Hematopoietic multipotent progenitor cell treated with erythropoietin and hydrocortisone succinate and interleukin-3 and kit ligand, for 15 days (in vitro differentiated cells): Measurements from ENCODE around the gene MYADML2.

Experiments
- DNase-seq: peaks from one replicate; pipeline ENCODE4 v3.0.0-alpha.2; 2015; ENCODE audit warnings: low spot score

Gene MYADML2

DNA sequence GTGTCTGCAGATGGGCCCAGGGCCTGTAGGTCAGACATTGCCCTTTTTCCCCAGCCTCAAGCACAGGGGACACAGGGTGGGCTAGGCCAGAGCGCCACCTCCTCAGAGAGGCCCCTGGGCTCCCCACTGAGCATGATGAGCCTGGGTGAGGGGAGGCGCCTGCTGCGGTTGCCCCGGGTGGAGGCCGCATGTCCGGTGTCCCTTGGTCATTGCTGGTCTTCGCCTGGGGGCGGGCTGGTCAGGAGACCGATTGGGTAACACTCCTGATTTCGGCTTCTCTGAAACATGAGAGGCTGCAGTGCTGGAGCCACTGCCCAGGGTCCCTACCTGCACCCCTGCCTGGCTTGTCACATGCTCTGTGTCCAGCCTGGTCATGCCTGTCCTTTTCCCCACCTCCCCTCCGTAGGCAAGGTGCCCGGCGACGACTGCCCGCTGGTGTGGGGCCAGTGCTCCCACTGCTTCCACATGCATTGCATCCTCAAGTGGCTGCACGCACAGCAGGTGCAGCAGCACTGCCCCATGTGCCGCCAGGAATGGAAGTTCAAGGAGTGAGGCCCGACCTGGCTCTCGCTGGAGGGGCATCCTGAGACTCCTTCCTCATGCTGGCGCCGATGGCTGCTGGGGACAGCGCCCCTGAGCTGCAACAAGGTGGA, 47.4 kb downstream of the MYADML2 start:
- DNase-seq = no peak

DNA sequence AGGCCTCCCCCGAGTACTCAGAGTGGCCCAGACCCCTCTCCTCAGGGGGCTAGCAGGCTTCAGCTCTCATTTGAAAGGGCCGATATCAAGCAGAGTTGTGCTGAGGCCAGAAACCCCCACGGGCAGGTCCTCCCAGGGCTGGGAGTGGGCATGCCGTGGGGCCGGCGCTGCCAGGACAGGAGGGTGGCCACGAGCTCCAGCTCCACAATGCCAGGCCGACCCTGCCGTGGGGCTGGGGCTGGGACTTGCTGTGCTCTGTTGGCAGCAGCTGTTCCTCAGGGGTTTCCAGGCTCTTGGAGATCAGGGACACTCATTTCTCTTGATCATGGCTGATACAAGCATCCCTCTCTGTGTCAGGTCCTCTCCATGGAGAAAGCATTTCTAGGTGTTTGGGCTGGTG, 48.1 kb downstream of the MYADML2 start:
- DNase-seq = no peak

DNA sequence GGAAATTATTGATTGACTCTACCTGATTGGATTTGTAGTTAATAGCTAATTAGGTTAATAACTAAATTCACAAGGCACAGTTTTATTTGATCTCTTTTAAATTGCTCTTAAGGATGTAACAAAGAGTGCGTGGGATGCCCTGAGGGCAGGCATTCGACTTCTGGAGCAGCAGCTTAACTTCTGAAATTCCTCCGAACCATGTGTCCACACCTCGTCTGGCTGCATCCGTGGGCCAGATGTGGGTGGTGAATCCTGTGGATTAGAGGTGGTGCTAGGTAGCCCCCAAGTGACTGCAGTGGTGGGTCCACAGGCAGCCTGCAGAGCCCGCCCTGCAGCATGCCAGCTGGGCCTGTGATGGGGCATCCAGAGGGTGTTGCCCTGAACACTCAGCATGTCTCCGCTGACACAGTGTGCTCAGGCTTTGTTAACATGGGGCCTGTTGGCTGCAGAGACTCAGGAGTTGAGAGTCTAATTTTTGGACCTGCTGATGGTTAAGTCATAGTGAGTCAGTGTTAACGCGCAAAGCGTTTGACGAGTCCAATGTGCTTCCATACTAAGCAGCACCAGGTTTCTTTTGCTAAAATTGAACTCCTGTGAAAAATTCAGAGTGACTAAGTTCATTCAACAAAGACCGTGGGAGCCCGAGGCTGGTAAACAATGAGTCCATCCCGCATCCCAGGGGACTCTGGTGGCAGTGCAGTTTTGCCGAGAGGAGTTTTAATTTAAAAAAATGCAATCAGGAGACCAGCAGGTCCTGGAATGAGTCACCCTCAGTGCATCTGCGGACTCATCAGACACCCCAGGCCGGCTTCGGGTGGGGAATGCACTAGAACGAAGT, 48.8 kb downstream of the MYADML2 start:
- no peak for DNase-seq

DNA sequence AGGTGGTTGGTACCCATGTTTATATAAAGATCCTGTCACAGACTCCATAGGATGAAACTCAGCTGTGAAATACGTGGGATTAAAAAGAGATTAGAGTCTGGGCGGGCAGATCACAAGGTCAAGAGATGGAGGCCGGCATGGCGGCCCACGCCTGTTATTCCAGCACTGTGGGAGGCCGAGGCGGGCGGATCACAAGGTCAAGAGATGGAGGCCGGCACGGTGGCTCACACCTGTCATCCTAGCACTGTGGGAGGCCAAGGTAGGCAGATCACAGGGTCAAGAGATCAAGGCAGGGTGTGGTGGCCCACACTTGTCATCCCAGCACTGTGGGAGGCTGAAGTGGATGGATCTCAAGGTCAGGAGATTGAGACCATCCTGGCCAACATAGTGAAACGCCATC, 51.6 kb downstream of the MYADML2 start:
- DNase-seq = no peak

DNA sequence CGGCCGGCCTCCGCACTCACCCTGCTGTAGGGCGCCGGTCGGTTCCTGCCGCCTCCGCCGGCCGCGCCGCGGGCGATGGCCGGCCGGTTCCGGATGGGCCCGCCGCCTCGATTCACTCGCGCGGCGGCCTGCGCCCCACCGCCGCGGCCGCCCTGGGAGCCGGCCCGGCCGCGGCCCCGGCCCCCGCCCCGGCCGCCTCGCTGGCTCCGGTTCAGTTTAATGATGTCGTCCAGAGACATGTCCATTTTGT, 55.8 kb downstream of the MYADML2 start:
- DNase-seq = no peak

DNA sequence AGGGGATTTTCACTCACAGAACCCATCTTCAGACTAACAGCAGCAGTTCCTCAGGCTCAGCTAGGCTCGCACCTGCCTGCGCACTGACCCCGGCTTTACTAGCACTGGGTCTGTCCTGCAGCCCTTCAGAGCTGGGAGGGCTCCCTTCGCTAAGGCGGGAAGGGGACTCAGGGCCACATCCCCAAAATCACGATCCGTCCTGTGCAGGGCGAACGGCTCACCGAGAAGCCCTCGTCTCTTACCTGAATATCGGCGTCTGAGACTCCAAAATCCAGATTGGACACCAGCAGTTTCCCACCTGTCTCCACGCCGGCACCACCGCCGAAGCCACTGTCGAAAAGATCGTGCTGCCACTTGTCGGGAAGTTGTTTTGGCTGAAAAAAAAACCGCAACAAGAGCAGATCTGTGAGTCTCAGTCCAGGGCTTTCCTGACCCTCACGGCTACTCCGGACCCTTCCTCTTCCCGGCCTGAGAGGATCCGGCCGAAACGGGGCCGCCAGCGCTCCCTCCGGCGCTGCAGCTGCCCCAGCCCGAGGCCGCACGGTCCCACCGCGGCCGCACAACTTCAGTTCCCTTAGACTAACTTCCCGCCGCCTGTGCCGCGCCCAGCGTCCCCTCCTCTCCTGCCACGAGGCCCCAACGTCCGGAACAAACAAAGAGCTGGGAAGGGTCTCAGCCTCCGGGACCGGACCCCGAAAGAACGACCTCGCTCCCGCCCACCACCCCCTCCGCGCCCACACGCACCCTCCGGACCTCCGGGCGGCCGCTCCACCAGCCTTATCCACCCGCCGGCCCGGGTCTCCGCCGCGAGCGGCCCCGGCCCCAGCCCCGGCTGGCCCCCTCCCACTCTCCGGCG, 56.4 kb downstream of the MYADML2 start:
- DNase-seq = no peak
